ENCODE data around the gene SLC17A2.

The SLC17A2 gene

GRCh38 chr6:25882051-25882496 lies 48.4 kb downstream of the SLC17A2 start:
- no peak for FAIRE-seq

- no peak for FAIRE-seq
Observed at GRCh38 chr6:25880601-25881000, 49.9 kb downstream of the SLC17A2 start.

GRCh38 chr6:25878721-25879322 lies 51.7 kb downstream of the SLC17A2 start:
- no peak for FAIRE-seq

GRCh38 chr6:25875926-25876602 lies 54.4 kb downstream of the SLC17A2 start:
- FAIRE-seq, result no peak

- no peak for FAIRE-seq
Observed at GRCh38 chr6:25875563-25875905, 55.0 kb downstream of the SLC17A2 start.

- no peak for FAIRE-seq
Observed at GRCh38 chr6:25874822-25875562, 55.5 kb downstream of the SLC17A2 start.

- FAIRE-seq, result no peak
Observed at GRCh38 chr6:25874118-25874517, 56.4 kb downstream of the SLC17A2 start, which contains the start of gene SLC17A3. TSS of gene SLC17A3 (minus strand) at chr6:25874243. CDS start at chr6:25868387, 5,856 bp downstream.

GRCh38 chr6:25872814-25873213 lies 57.7 kb downstream of the SLC17A2 start:
- no peak for FAIRE-seq

GRCh38 chr6:25869840-25870239 lies 60.7 kb downstream of the SLC17A2 start:
- FAIRE-seq, result no peak

- no peak for FAIRE-seq
Observed at GRCh38 chr6:25868436-25869183, 61.9 kb downstream of the SLC17A2 start.

- no peak for FAIRE-seq
Observed at GRCh38 chr6:25866011-25866410, 64.5 kb downstream of the SLC17A2 start.

GRCh38 chr6:25863360-25863759 lies 67.1 kb downstream of the SLC17A2 start:
- no peak for FAIRE-seq
